T-helper 1 cell (primary cell): ENCODE data around the gene KIFC3.
"Not testable (repeated sequence)": the region's sequence is repeated elsewhere in the genome, so short reads cannot be mapped to it uniquely, and the experiment has no call there.

Experiments
- DNase-seq, 5 donors: peaks; one replicate each; pipeline ENCODE4 v3.0.0-alpha.2; 2012 to 2020
- total RNA-seq, 4 donors: gene quantifications; one replicate each; lab custom pipeline; 2026; lab: John Stamatoyannopoulos, UW

KIFC3 gene, protein sequence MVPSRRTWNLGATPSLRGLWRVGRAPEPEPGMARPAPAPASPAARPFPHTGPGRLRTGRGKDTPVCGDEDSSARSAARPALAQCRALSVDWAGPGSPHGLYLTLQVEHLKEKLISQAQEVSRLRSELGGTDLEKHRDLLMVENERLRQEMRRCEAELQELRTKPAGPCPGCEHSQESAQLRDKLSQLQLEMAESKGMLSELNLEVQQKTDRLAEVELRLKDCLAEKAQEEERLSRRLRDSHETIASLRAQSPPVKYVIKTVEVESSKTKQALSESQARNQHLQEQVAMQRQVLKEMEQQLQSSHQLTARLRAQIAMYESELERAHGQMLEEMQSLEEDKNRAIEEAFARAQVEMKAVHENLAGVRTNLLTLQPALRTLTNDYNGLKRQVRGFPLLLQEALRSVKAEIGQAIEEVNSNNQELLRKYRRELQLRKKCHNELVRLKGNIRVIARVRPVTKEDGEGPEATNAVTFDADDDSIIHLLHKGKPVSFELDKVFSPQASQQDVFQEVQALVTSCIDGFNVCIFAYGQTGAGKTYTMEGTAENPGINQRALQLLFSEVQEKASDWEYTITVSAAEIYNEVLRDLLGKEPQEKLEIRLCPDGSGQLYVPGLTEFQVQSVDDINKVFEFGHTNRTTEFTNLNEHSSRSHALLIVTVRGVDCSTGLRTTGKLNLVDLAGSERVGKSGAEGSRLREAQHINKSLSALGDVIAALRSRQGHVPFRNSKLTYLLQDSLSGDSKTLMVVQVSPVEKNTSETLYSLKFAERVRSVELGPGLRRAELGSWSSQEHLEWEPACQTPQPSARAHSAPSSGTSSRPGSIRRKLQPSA
- total RNA-seq: 0 to 0.36 (median 0.19) reads per million in 4 donors

DNA sequence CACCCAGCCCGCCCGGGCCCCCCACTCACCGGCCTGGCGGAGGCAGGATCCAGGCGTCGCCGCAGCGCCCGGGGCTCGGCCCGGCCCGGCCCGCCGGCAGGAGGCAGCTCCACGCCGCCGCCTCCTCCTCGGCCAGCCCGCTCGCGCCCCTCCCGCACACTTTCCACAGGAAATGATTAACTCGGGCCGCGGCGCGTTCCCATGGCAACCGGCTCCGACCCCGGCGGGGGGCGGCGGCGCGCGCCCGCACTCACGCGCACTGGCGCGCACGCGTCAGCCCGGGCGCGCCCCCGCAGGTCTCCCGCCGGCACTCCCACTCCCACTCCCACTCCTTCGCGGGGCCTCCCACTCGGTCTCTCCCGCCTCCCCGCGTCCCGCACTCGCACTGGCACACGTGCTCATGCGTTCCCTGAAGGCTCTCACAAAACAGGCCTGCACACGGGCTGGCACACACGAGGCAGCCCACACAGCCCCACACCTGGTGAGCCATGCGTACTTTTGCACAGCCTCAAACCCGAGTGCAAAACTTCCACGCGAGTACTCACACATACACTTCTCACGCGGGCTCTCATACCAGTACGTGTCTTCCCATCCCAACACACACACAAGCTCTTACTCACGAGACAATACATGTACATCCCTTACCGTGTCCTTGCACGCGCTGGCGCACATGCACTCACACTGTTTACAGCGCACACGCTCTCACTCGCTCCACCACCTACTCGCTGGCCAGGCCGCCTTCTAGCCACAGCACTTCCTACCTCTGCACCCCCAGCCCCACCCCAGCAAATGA, at the start of gene KIFC3:
Gene KIFC3 (minus strand): TSS at position 151 of the 793 bp plus-strand sequence. CDS start 4,248 bp downstream, outside the sequence.
- DNase-seq: peak; percentile 38 to 61 (median 44)

DNA sequence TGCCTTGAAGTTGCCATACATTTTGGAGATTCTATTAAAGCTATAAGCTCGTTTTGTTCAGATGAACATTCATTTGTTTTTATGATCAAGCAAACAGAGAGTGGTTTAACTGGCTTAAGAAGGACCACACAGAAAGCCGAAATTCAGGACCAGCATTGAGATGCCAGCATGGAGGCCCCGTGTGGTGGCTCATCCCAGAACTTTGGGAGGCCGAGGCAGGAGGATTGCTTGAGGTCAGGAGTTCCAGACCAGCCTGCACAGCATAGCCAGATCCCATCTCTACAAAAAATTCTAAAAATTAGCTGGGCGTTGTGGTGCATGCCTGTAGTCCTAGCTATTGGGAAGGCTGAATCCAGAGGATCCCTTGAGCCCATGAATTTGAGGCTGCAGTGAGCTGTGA, 45.9 kb upstream of the KIFC3 start:
- DNase-seq: no peak

DNA sequence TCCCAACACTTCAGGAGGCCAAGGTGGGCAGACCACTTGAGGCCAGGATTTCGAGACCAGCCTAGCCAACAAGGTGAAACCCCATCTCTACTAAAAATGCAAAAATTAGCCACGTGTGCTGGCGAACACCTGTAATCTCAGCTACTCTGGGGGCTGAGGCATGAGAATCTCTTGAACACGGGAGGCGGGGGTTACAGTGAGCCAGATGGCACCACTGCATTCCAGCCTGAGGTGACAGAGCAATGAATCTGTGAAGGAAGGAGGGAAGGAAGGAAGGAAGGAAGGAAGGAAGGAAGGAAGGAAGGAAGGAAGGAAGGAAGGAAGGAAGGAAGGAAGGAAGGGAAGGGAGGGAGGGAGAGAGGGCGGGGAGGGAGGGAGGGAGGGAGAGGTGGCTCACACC, 44.6 kb upstream of the KIFC3 start:
- DNase-seq: not testable (repeated sequence)

DNA sequence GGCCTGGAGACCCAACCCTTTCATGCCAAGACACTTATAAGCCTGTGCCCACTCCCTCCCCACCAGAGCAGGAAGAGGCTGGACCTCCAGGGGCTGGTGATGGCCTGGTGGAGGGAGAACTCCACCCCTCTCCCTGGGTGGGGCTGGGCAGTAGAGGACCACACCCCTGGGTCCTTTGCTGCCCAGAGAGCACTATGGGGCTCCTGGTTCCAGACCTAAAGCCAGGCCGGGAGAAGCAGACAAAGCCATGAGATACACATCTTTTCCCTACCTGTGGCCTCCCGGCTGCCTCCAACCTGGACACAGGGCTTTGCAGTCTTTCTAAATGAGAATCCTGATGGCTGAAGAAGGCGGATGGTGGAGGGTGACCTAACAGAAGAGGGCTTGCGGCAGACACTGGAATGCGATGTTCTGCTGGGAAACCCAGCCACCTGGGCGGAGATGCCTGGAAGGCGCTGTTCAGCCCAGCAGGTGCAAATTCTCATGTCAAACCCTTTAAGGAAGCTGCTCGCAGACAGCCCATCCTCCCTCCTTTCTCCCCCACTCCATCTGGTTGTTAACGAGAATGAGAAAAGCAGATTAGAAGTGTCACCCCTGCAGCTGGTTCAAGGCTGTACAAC, 43.9 kb upstream of the KIFC3 start:
- no peak for DNase-seq

DNA sequence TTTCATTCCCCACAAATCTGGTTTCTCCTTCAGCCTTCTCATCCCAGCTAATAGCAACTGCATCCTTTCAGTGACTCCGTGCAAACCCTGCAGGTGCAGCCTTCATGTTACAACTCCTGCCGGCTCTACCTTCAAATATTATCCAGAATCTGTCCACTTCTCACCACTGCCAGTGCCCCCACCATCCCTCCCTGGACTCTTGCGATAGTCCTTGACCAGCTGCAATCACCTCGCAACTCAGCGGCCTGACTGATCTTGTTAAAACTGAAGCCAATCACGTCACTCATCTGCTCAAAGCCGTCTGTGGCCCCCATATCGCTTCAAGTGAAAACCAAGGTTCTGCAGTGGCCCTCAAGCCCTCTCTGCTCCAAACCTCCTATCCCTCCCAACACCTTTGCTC, 42.8 kb upstream of the KIFC3 start:
- DNase-seq: no peak

DNA sequence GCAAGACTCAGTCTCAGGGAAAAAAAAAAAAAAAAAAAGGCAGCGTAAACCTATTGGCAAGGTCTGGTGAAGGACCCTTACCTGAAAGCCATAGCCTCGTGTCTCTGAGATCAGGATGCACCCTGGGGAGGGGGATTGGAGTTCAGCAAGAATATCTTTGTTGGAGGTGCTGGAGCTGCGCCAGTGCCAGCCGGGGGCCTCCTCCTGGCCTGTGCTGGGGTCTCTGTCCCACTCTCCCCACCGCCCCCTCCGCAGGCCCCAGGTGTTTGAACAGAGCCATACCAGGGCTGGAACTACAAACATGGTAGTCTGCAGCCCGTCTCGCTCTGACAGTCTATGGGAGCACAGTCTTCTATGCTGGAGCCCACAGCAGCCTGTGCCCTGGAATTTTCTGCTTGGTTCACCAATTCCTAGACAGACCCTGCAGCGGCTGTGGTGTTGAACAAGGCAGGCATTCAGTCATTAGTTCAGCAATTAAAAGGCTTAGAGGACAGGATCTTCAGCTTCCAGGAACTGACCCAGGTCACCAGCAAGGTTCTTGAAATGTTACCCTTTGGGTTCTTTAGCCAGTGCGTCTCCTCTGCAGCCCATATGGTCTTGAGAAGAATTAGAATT, 42.2 kb upstream of the KIFC3 start:
- no peak for DNase-seq

DNA sequence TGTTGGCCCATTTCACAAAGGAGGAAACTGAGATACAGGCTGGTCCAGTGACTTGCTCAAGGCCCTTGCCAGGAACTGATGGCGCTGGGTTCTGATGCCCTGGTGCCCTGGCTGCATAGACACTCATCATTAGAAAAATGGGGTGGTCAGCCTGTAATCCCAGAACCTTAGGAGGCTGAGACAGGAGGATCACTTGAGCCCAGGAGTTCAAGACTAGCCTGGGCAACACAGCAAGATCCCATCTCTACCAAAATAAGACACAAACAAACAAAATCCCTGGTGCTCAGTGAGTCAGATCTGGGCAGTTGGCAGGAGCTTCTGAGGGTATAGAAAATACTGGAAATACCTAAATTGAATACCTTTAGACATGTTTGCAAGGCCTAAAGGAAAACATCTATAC, 41.1 kb upstream of the KIFC3 start:
- DNase-seq: no peak

DNA sequence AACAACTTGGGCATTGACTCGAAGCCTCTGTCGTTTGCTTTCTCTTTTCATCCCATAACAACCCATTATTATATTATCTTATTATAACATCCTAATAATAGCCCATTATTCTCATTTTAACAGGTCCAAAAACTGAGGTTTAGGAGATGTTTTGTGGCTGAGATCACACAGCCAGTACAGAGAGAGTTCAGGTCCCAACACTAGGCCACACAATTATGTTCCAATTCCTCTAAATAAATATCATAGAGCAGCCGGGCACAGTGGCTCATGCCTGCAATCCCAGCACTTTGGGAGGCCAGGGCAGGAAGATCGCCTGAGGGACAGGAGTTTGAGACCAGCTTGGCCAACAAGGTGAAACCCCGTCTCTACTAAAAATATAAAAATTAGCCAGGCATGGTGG, 40.3 kb upstream of the KIFC3 start:
- no peak for DNase-seq

DNA sequence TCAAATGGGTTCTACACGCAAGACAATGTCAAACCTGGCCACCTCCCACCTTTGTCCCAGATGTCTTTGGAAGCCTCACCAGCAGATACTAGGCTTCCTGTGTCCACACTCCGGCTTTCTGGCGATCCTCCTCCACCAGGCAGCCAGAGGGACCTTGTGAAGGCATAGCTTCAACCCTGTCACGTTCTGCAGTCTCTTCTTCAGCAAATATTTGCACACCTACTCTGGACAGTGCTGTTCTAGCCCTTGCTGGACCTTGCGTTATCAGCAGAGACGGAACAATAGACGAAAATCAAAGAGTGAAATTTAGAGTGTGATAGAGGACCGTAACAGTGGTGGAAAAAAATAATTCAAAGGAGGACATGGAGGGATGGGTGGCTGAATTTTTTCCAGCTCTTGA, 38.5 kb upstream of the KIFC3 start:
- DNase-seq: no peak

DNA sequence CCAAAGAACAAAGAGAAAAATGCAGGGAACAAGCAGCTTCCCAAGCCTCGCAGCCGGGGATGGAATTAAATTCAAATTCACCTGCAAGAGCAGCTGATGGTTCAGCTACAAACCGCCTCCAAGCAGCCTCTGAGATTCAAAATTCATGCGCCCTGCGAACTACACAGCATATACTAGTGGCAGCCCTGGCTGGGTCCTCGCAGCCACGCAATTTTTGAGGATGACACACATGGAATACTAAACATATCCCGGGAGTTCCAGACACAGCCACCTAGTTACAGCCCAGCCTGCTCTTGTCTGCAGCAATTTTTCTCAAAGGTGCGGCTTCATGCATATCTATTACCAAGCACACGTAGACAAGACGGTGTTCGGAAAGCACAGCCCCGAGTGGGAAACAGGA, 35.9 kb upstream of the KIFC3 start:
- DNase-seq: no peak

DNA sequence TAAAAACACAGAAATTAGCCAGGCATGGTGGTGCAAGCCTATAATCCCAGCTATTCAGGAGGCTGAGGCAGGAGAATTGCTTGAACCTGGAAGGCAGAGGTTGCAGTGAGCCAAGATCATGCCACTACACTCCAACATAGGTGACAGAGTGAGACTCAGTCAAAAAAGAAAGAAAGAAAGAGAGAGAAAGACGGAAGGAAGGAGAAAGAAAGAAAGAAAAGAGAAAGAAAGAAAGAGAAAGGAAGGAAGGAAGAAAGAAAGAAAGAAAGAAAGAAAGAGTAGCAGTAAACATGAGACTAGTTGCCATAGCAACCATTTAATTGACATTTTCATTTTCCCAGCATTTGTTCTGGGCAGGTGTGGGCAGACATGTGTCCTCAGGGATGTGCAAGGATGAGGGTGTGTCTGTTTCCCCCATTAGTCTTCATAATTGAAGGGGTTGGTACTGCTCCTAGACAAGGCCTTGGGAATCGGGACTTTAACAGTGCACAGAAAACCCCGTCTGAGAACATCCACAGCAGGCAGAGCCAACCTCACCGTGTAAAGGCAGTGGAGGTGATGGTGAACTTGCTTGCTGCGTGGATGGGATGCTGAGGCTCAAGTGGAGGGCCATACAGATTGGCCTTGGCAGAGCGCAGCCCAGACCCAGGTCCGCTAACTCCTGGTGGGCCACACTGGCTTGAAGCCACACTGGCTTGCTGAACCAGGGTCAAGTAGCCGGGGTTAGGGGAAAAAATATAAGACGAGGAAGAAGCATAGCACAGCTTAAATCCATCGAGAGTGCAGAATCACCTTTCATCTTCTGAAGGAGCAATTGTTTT, 35.2 kb upstream of the KIFC3 start:
- DNase-seq: no peak

DNA sequence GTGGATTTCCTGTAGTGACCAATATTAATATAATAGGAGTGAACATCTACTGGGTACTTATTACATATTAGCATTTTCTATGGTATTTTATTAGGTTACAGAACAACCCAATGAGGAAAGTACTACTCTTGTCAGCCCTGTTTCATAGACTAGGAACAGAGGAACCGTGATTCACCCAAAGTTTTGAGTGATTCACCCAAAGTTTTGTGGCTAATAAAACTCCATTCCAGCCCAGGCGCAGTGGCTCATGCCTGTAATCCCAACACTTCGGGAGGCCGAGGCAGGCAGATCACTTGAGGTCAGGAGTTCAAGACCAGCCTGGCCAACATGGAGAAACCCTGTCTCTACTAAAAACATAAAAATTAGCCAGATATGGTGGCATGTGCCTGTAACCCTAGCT, 33.1 kb upstream of the KIFC3 start:
- not testable (repeated sequence) for DNase-seq

DNA sequence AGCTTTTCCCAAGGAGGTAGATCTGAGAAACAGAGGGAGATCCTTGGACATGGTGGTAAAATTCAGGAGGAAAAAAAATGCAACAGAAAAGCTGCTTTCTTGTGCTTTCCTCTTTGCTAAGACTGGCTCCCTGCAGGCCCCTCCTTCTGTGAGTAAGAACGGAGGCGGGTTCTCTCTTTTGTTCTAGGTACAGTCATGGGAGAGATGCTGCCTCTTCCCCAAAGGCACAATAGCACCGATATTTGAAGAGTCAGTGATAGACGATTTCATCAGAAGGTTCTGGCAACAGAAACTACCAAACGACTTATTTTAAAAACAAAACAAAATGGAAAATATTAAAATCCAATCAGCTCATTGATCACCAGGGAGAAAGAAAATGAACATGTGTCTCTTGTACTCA, 32.6 kb upstream of the KIFC3 start:
- DNase-seq: no peak

DNA sequence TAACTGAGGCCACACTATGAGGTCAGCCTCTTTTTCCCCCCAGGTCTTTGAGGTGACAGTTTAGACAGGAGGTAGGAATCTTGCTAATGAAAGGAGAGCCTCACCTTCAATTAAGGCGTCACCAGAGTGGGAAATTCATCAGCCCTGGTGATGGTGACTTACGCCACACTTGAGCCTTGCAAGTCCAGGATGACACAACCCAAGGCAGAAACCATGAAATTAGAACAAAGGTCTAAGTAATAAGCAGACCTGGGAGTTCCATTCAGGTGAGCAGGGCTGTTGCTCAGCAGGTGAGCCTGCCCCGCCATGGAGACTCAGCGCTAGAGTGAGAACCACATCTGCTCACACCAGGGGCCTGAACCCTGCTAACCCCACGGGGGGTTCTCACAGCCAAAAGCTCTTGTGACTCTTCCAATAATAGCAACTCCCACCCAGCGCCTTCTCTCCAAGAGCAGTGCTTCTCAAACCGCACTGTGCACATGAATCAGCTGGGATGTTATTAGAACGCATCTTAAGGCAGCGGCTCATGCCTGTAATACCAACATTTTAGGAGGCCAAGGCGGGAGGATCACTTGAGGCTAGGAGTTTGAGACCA, 28.7 kb upstream of the KIFC3 start:
- no peak for DNase-seq

DNA sequence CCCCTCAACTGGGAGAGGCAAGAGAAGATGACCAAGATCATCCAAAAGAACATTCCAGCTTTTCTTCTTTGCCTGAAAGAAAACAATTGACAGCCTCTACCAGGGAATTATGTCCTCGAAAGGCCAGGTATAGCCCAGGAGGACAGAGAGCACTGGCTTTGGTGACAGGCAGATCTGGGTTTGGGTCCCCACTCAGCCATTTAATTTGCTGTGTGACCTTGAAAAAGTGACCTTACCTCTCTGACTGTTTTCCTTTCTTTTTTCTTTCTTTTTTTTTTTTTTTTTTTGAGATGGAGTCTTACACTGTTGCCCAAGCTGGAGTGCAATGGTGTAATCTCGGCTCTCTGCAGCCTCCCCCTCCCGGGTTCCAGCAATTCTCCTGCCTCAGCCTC, 27.7 kb upstream of the KIFC3 start:
- no peak for DNase-seq

DNA sequence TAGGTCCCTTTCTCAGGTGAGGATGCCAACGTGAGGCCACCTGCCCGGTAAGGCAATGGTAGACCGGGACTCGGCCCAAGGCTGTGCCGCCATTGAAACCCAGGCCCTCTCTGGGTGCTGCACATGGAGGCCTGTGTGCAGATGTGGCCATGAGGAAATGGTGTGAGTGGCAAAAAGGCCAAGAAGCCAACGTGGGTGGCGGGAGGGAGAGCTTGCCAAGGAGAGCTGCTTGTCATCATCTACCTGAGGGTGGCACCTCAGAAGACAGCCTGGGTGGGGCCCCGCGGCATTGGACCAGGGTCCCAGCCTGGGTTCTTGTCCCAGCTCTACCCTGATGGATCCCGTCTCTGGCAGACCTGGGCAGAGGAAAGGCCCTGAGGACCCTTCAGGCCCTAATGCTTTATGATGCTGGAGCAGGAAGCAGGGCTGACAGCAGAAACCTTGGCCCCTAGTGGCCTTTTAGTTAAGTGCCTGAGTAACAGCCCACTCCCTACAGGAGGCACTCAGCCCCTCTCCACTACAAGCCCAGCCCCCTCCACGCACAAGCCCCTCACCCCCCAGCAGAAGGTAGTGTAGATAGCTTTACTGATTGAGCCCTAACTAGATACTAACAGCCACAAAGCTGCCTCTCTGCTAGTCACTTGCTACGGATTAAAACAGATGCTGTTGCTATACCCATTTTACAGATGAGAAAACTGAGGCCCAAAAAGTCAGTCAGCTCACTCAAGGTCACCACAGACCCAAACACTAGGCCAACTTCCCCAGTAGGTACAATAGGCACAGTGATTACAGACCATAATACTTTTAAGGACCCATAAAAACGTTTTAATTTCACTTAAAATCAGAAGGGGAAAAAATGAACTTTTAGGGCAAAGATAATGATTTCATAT, 26.2 kb upstream of the KIFC3 start:
- no peak for DNase-seq

DNA sequence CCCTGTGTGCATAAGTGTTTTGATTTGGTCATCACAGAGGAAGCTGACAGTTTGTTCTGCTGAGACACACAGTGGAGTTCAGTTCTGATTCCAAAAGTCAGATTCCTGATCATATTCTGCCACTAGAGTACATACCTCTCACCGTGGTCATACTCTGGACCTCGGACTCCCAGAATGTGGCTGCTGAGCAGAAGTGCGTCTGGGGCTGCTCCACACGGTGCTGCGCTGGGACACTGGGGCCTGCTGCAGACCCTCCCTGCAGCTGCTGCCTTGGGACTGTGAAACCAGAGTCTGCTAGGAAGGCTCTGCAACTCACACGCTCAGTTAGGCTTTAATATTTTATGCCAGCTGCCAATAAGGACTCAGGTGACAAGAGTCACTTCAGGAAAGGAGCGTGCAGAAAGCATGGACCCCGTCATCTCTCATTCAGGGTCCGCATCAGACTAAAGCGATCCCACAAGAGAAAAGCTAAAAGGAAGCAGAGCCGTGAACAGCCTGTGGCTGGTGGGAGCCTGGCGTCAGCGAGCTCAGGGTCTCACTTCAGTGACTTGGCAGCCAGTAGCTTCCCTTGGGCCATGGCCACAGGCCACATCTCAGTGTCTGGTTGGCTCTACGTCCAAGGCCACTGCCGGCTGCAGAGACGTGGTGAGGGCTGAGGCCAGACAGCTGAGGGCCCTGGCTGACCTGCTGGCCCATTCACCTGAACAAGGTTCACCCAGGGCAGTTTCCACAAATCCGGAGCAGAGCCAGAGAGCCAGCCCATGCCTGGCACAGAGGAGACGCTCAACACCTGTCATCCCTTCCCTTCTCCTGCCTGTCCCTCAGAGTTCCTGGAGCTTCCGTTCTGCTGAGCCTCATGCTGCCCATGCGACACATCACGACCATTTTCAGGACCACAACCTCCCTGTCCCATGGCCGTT, 24.7 kb upstream of the KIFC3 start:
- no peak for DNase-seq

DNA sequence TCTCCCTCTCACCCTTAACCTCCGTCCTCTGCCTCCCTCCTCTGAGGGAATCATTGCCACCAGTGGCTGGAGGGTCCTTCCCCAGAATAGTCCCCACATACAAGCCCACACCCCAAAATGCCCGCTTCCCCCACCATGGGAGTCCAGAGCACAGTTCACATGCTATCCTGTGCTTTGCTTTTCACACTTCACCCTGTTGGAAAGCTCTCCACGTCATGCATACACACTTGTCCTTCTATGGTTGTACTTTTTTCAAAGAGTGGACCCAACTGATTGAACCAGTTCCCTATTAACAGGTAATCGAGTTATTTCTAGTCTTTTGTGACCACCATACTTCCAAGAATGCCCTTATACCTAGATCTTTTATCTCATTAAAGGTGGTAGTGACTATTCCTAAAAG, 23.8 kb upstream of the KIFC3 start:
- no peak for DNase-seq
